H1 (cell line): ENCODE measurements around the gene FBXL14. TPM values are rescaled to one million over a fixed set of nuclear protein-coding genes. Genes with fewer than 3 reads are reported as not detected.

Experiments
- SAP30 ChIP-seq: fragments of 300-600 bp; sonication (generic); IDR thresholded peaks from 2 replicates; pipeline ENCODE4 v1.7.1; 2012; ENCODE audit warnings: low read length, moderate library complexity, mild to moderate bottlenecking, inconsistent platforms; ENCODE audit not compliant: insufficient read depth, insufficient replicate concordance
- TBP ChIP-seq: IDR thresholded peaks from 2 replicates; pipeline ENCODE4 v1.6.1; 2011; ENCODE audit warnings: low read depth, low read length, improper control_type of control experiment
- polyA plus RNA-seq, 7 experiments: library from polyadenylated mRNA; depleted of rRNA in 3 of 7; stranded (reverse) in 5 of 7; unstranded in 2 of 7; fragments of >200 nt in 5 of 7; fragments of 200-250 nt in 2 of 7; gene quantifications; 1 replicate in 5 of 7; 2 replicates in 1 of 7; 4 replicates in 1 of 7; pipeline versions ENCODE4 v1.2.1 to v1.2.3, GENCODE V29; 2011 to 2013; ENCODE audit warnings: missing spikeins in 2 of 7, mixed read lengths in 2 of 7
- total RNA-seq: library from RNA; stranded (reverse); fragmentation: NEBNext Ultra II Directional; extraction: Animal tissue kit (Norgen Biotek cat#: 25700); gene quantifications from 2 replicates; pipeline ENCODE4 v1.2.1, GENCODE V29; 2021
- TF ChIP-seq, protein P1 (sequence below), 3 experiments: IDR thresholded peaks; 1 replicate in 2 of 3; 2 replicates in 1 of 3; pipeline versions ENCODE4 v1.5.1 to v1.6.1; 2011; ENCODE audit warnings: low read length in 3 of 3, mild to moderate bottlenecking in 3 of 3, inconsistent platforms in 2 of 3, low read depth in 1 of 3, moderate library complexity in 1 of 3; ENCODE audit not compliant: insufficient read depth in 1 of 3; ENCODE audit errors: control extremely low read depth in 1 of 3

The FBXL14 gene
- total and polyA plus RNA-seq, 2 of the 8 experiments (the other 6 are each of a cell fraction or from before 2014, with no cell fraction given): 5.5 to 9.6 TPM

DNA sequence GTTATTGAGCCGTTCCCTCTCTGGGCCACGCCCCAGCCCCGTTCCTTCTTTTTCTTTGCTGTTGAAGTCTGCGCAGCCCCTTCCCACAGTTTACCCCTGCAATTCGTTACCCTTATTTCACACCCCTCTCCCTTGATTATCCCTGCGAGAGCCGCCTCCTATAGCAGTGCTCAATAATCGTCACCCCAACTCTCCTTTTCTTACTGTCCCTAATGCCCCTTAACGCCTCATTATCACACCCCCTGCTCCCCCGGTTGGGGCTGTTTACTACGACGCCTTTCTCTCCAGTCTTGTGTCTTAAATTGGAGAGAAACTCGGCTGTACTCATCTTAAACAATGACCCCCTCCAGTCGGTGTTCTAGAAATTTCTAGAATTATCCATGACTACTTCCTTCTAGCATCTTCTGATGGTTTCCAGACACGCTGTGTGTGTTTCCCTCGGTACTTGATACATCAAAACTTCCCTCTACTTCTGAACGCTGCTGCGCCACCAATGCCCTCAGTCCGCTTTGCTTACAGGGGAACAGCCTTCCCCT, 713 bp upstream of the FBXL14 start (continued):
- TF ChIP-seq, protein P1, sequence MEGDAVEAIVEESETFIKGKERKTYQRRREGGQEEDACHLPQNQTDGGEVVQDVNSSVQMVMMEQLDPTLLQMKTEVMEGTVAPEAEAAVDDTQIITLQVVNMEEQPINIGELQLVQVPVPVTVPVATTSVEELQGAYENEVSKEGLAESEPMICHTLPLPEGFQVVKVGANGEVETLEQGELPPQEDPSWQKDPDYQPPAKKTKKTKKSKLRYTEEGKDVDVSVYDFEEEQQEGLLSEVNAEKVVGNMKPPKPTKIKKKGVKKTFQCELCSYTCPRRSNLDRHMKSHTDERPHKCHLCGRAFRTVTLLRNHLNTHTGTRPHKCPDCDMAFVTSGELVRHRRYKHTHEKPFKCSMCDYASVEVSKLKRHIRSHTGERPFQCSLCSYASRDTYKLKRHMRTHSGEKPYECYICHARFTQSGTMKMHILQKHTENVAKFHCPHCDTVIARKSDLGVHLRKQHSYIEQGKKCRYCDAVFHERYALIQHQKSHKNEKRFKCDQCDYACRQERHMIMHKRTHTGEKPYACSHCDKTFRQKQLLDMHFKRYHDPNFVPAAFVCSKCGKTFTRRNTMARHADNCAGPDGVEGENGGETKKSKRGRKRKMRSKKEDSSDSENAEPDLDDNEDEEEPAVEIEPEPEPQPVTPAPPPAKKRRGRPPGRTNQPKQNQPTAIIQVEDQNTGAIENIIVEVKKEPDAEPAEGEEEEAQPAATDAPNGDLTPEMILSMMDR (IDR thresholded peaks at IDR 0.05; ENCODE audit: control extremely low read depth in 1 of 3, insufficient read depth in 1 of 3, low read depth in 1 of 3, low read length in 3 of 3): no peak
- TF ChIP-seq SAP30 (peak; percentile 62), TBP (no peak)
- TF ChIP-seq, all 59 proteins: peak for 5
